GM19351 (cell line): ENCODE results near the gene CDH6.

Experiments used
- ATAC-seq: cut with Tn5 transposase; IDR thresholded peaks from one replicate; pipeline ENCODE4 v1.9.1; 2021; ENCODE audit warnings: mild to moderate bottlenecking, moderate library complexity; ENCODE audit not compliant: unreplicated experiment

Gene CDH6

DNA sequence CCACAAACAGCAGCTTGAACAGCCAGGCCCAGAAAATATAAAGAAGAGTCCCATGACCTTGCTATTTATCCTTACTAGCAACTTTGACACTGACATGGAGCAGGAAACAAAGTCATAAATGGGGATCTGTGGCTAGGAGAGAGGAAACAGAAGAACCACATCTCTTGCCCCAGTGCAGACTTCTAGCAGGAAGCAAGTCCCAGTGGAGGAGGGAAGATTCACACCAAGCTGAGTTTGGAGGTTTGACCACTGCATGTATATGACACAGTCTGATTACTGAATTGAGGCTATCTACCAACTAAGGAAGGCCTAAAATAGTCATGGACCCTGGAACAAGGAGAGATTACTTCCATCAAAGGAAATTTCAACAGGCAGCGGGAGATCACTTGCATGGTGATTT, 51.4 kb downstream of the CDH6 start:
- no peak for ATAC-seq

DNA sequence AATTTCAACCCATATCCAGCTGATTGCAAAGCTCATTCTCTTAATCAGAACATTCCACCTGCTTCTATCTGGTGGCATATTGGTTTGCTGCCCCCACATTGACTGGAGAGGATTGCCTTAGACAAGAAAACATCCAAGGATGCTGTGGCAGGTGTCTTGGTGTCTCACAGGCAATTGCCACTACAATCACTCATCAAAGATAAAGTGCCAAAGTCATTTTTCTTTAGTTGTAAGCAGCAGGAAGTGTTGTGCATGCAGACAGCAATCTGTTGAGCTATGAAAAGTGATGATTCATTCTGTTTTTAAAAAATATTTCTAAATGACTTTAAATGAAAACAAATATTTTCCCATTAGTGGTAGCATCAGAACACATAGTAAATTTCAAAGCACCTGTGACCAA, 53.9 kb downstream of the CDH6 start:
- ATAC-seq: no peak

DNA sequence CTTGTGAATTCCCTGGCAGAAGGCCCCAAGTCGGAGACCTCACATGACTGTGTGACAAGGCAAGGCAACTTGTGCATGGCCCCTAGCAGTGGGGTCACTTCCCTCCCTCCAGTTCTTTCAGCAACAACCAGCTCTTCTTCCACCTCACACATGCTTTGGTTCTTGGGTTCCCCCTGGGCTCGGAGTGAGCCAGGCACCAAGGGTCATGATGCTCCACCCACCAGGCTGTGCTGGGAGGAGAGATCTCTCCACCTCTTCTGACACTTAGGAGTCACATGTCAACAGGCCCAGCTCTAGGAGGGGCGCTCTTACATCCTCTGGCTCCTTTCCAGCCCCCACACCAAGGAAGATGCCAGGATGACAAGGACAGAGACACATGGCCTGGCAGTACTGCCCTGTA, 56.7 kb downstream of the CDH6 start:
- ATAC-seq: no peak

DNA sequence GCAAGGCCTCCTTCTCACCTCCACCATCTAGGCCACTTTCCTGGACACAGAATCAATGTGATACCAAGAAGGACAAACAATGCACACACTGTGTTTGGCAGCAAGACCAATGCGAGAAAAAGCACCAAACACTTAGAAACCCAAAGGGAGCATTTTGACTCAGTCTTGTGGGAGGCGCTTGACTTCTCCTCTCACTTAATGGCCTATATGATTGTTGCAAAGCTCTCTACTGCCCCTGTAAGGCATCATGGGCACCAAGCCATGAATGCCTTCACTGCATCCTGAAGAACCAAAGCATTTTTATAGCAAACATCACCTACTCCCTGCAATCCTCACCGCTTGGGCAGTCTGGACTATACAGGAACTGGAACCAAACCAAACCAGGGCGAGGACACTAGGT, 57.5 kb downstream of the CDH6 start:
- ATAC-seq: peak; percentile 64

DNA sequence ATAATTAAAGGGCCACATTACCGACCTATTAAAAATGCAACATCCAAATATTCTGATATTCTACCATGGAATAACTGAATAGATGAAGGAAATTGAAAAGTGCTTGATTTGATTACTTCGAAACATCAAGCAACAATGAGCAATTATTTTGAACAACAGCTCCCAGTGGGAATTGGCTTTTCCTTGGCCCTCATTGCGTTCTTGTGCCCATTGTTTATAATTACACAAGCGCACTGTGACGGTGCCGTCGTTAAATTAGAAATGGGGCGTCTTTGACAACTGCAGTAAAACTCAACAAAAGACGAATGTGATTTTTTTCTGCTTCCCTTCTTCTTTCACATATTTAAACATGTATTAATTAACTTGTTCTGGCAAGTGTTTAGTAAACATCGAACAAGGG, 61.6 kb downstream of the CDH6 start:
- ATAC-seq: no peak

DNA sequence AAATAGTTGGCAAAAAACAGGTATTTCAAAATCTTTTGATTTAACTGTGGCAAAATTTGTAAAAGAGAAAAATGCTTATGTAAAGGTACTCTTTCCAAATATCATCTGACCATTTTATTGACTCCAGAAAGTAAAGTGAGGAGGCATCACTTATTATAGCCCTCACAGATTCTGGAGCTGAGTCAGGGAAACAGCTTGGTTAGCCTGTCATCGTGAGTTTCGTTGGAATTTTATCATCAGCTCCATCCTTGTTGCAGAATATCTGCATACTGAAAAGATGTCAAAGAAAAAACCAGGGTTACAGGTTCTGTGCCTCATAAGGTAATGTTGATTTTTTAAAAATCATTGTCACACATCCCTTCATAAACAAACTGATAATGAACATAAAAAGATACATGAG, 74.8 kb downstream of the CDH6 start:
- no peak for ATAC-seq

DNA sequence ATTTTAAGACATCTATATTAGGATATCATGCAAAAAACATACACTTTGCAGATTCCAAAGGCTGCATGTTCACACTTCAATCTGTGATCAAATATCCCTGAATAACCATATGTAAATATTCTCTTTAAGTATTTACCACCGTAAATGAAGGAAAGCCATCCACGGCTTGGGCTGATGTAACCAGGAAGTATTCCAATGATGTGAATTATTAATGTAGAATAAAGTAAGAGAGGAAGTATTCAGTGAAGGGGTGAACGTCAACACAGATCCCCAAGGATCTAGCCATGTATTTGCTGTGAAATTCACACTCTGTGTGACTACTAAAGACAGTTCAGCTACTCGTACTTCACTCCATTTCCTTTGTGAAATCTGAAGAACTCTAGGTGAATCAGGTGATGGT, 75.2 kb downstream of the CDH6 start:
- no peak for ATAC-seq

DNA sequence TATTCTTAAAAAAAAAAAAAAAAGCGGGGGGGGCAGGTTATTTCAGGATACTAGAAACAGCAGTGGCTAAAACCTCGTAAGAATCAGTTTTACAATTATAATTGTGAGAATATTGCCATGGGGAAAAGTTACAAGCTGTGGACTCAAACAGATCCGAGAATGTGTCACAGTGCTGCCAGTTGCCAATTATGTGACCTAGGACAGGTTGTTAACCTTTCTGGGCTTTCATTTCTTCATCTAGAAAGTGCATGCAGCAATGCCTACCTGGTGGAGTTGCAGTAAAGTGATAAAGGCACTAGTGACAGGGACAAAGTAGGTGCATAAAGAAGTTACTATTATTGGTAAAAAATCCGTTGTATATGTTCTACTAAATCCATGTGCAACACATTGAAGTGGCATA, 75.8 kb downstream of the CDH6 start:
- ATAC-seq: no peak

DNA sequence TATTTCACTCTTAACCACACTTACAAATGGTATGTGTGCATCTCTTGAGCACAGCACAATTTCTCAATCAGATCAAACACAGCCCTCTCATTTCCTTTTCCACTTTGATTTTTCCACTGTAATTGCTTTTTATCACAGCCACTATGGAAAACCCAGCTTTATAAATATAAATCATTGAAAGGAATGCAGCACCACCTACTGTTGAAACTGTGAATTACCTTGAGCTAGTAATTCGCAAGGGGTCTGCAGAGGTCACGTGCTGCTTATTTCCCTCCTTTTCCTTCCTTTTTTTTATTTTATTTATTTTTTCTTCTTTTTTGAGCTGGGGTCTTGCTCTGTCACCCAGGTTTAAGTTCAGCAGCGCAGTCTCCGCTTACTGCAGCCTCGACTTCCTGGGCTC, 76.9 kb downstream of the CDH6 start:
- ATAC-seq: no peak

DNA sequence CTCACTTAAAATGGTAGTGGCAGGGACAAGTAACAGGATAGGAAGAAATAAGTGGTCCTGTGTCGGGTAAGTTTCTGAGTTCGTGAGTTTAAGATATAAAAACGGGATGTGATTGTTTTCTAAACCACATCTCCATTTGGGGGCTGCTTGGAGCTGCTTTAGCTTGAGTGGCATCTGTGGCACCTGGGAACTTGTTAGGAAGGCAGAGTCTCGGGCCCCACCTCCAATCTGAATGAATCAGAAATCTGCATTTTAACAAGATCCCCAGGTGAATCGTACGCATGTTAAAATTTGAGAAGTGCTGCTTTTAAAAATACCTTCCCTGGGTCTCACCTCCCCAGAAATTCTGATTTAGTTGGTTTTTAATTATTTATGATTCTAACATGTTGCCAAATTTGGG, 78.1 kb downstream of the CDH6 start:
- ATAC-seq: no peak

DNA sequence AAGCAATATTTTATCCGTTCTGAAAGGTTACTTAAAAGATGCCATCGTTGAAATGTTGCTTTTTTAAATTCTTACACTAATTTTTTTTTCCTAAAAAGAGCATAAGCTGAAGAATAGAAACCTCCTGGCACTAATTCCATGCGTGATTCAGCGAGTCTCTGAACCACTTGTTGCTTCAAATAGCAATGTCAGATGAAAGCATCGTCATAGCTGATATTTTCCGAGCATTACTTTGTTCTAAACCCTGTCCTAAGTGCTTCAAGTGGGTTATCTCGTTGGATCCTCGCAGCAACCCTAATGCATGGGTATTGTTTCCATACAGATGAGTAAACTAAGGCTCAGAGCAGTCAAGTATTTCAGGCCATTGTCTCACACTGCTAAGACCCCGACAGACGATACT, 79.7 kb downstream of the CDH6 start:
- no peak for ATAC-seq

DNA sequence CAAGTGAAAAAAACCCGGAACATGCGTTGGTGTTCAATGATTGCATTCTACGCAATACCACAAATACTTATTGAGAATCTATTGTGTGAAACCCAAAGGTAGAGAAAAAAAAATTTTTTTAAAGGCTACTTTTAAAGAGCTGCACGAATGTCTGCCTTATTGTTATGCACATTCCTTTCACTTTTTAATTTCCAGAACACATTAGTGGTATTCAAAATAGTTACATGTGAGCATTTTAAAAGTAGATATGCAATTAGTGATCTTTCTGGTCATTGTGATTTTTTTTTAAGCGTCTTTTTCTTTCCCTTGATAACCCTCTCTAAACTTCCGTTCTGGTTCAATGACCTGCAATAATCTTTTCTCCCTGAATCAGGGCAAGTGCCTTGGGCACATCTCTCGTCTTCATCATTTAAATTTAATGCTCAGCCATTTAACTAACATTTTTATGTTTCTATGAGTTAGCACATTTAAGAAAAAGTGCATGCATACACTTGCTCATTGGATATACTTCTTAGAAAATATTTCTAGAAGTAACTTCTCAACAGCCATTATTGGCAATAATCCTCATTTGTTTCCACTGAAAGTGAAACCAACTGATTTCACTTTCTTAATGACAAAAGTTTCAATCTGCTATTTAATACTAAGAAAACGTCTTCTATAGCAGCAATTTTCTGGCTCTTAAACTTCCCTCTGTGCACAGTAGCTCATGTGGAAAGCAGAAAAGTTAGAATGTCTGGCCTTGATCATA, 80.3 kb downstream of the CDH6 start:
- ATAC-seq: peak; percentile 68

DNA sequence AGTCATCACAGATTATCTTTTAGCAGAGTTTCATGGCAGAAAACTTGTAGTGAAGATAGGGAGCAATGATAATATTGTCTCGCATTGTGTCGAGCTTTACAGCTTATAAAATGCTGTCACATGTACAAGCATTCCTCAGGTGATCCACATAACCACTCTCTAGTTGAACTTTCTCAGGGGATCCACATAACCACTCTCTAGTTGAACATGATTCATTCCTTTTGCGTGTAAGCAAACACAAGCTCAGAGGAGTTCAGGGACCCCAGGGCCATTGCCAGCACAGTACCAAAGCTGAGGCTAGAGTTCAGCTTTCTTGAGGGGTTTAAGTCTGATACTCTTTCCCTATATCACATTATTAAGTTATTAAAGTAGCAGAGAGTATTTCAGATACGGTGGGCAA, 86.7 kb downstream of the CDH6 start:
- ATAC-seq: no peak

DNA sequence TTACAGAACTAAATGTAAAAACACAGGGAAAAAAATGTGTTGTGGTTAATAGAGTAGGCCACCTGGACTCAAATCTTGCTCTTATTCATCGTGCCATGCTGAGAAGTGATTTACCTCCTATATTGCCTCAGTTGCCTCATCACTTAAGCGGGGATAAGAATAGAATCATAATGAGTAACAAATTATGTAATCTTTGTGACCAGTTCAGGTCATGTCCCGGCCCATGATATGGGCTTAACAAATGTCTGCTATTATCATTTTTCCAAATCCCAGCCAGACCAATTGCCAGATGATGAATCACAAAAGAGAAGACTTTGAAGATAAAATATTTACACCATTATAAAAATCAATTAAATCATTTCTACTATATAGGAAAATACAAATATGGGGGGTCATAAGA, 89.8 kb downstream of the CDH6 start:
- ATAC-seq: no peak

DNA sequence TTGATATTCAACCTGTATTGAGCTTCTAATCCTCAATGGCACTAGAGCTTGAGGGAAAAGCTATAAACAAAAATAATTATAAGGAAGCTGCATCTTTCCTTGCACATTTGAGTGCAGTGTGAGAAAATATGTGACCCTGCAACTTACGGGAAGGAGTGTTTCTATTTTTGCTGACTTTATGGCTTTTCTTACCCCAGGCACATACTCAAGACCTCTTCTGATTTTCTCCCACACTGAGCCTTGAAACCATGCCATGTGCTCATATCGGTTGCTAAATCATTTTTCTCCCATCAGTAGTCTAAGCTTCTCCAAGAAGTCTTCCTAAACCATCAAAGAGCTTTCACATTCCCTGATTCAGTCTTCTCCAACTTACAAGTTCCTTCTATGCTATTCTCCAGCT, 91.5 kb downstream of the CDH6 start:
- ATAC-seq: no peak

DNA sequence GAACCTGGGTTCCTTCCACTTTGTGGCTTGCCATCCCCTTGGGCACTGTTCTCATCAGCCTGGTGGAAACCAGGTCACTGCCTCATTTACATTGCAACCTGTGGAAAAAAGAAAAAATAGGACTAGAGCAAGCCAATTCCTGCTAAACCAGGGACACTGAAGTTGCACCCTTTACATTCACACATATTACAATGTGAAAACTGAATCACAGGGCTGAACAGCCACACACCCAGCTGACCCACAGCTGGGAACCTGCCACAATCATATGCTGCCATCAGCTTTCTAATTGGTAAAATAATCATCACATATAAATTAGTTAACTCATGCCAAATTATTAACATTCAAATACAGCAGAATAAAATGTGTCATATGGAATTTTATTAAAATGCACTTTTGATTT, 94.5 kb downstream of the CDH6 start:
- no peak for ATAC-seq

DNA sequence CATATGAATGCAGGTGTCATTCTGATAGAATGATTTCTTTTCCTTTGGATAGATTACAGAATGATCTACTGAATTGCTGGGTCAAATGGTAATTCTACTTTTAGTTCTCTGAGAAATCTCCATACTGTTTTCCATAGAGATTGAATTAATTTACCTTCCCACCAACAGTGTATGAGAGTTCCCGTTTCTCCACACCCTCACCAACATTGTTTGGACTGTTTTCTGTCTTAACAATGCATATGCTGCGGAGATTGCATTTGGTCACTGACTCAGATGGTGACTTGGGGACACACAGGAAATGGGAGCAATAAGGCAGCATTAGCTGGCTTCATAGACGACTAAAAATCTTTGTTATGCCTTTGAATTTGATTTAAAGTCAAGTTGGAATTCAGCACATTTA, 95.9 kb downstream of the CDH6 start:
- no peak for ATAC-seq

DNA sequence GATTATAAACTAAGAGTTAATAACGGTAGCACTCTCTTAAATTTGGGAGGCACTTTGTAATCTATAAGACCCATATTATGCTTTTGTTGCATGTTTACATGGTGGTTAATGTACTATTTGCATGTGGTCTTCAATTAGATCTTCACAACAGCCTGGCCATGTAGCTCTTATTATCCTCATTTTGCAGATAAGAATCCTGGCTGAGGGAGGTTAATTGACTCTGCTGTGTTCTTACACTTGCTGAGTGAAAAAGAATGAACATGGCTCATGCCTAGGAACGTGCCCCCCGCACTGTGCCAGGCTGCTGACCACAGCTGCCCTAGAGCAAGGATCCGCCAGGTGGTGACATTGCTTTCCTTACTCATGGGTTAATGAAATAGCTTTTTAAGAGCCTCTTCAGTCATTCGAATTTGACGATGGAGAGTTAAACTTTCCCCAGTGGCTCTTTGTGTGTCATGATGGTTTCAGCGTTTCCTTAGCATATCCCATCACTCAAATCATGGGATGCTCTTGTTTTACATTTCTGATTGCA, 97.9 kb downstream of the CDH6 start:
- ATAC-seq: no peak

DNA sequence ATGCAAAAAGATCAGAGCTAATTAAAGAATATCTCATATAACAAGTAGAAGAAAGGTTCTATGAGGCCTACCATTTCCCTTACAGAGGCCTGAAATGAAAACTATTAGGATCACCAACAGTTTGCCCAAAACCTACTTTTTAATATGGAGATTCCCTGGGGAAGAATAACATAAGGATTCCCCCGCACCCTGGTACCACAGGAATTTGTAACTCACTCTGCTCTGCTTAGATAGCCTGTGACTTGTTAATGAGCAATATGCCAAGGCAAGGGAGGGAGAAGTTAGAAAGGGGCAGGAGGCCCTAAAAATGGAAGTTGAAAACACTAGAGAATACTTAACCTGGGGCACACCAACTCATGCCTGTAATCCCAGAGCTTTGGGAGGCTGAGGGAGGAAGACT, 107.0 kb downstream of the CDH6 start:
- no peak for ATAC-seq

DNA sequence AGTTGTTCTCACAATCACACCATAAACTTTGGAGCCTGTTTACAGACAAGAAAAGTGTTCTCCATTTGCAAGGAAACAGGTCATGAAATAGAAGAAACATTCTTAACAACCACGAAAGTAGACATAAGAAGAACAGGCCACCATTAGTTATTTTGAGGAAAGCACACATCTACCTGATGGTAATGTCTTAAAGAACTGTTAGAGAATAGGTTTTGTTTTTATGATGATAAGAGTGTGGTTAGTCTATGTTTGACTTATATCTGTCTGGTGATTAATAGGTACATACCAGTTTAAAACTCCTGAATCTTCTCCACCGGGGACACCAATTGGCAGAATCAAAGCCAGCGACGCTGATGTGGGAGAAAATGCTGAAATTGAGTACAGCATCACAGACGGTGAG, 108.3 kb downstream of the CDH6 start:
- no peak for ATAC-seq

DNA sequence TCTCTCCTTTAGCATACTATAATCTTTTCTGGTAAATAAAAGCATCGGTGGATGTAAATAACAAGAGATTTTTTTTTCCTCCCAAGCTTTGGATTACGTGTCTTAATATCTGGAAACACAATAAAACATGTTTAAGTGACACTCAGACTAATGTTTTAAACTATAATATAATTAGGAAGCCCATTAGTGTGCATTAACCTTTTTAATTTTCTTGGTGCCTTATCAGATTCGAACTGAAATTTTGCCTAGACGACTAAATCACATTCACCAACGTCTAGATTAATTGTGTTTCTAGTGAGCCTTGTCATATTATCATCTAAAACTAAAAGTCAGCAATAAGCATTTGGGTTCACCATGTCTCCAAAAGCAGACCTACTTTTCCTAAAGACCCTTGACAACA, 110.2 kb downstream of the CDH6 start:
- no peak for ATAC-seq

DNA sequence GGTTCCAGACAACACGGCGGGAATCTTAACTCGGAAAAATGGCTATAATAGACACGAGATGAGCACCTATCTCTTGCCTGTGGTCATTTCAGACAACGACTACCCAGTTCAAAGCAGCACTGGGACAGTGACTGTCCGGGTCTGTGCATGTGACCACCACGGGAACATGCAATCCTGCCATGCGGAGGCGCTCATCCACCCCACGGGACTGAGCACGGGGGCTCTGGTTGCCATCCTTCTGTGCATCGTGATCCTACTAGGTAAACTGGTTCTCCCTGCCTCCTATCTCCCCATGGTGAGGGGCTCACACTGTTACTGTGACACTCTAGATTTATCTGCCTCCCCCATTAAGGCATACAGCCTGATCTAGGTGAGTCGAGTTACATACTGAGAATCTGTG, 124.2 kb downstream of the CDH6 start:
- no peak for ATAC-seq

DNA sequence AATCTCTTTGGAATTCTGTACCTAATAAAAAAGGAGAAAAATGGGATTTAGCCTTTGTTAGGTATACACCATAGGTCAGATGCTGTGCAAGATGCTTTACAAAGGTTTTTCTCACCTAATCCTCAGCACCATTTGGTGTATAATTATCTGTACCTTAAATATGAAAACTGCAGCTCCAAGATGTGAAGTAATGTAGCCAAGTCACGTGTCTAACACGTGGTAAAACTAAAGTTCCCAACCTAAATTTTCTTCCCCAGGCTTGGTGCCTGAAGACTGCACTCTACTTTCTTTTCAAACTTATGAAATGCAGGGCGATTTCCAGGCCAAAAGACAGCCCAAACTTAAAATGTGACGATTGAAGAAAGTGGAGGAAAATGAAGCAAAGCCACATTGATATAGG, 125.8 kb downstream of the CDH6 start:
- ATAC-seq: no peak
